HG03565 (cell line): Measurements from ENCODE around the gene STAT3.
"Not testable (repeated sequence)": the region's sequence is repeated elsewhere in the genome, so short reads cannot be mapped to it uniquely, and the experiment has no call there.

Experiments used
- ATAC-seq: cut with Tn5 transposase; IDR thresholded peaks from one replicate; pipeline ENCODE4 v1.9.1; 2021; ENCODE audit warnings: mild to moderate bottlenecking, moderate library complexity; ENCODE audit not compliant: unreplicated experiment

STAT3 gene

GRCh38 chr17:42264366-42264765, 123.9 kb downstream of the STAT3 start:
- not testable (repeated sequence) for ATAC-seq
